Measurements from ENCODE around the gene UACA. TPM values are rescaled to one million over a fixed set of nuclear protein-coding genes. Genes with fewer than 3 reads are reported as not detected.

UACA gene
- polyA plus RNA-seq, 1 donor (not counting 4 experiments of a cell fraction or from before 2014, with no cell fraction given) = 26.6 TPM

DNA sequence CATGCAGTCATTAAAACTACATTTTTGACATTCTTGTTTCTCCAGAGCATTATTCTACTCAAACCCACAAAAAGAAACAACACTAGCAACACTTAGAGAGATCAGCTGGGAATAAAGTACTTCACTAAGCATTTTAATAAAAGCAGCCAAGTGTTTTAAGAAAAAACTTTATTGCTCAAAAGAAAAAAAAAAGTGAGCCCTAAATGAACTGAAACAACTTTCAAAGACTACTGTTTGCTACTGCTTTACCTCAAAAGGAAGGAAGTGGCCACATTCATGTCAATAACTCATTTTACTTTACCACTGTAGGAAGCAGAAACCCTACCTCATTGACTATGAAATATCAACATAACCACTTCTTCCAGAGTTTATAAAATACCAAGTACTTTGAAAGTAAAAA, 91.3 kb downstream of the UACA start:
- no peaks in the 10 kb centered on the region for H3K9me3 ChIP-seq (ENCODE audit: control insufficient read depth, low read depth, low read length)
- H3K9me1 ChIP-seq (ENCODE audit: control insufficient read depth, extremely low read depth, insufficient read depth, low read length) = no peaks in the 10 kb centered on the region
- H3K79me2 ChIP-seq (ENCODE audit: control insufficient read depth, insufficient read depth, low read length) = no peaks in the 10 kb centered on the region
- H3K4me2 ChIP-seq (ENCODE audit: control insufficient read depth, extremely low read depth, insufficient read depth, low read depth, low read length) = no peak overlapping the region
- no peak overlapping the region for H3K4me3 ChIP-seq (ENCODE audit: control insufficient read depth in 2 of 3, extremely low read depth in 1 of 3, insufficient read depth in 2 of 3, low read depth in 1 of 3, low read length in 3 of 3)
- H3K27me3 ChIP-seq (ENCODE audit: control insufficient read depth, extremely low read depth, insufficient read depth, low read length) = no peaks in the 10 kb centered on the region
- H3K9ac ChIP-seq (ENCODE audit: control insufficient read depth, extremely low read depth, insufficient read depth, low read length) = no peak overlapping the region
- H4K20me1 ChIP-seq (ENCODE audit: control insufficient read depth, extremely low read depth, insufficient read depth, low read length) = no peaks in the 10 kb centered on the region
- H2AFZ ChIP-seq (ENCODE audit: control insufficient read depth, low read length) = no peak overlapping the region
- FAIRE-seq = no peak
- peaks cover 4 to 13% of the 10 kb centered on the region in 2 experiments for H3K36me3 ChIP-seq (ENCODE audit: control insufficient read depth in 2 of 2, extremely low read depth in 1 of 2, insufficient read depth in 2 of 2, low read length in 2 of 2)
- H3K27ac ChIP-seq (ENCODE audit: control insufficient read depth, insufficient read depth, low read length) = no peak overlapping the region
- no peak for DNase-seq (ENCODE audit: low read depth, low spot score)
- H3K4me1 ChIP-seq (ENCODE audit: control insufficient read depth, extremely low read depth, insufficient read depth, low read length) = no peaks in the 10 kb centered on the region
- TF ChIP-seq EZH2 (IDR thresholded peaks at IDR 0.05; ENCODE audit: low read length) = no peak
- TF ChIP-seq, protein P1, sequence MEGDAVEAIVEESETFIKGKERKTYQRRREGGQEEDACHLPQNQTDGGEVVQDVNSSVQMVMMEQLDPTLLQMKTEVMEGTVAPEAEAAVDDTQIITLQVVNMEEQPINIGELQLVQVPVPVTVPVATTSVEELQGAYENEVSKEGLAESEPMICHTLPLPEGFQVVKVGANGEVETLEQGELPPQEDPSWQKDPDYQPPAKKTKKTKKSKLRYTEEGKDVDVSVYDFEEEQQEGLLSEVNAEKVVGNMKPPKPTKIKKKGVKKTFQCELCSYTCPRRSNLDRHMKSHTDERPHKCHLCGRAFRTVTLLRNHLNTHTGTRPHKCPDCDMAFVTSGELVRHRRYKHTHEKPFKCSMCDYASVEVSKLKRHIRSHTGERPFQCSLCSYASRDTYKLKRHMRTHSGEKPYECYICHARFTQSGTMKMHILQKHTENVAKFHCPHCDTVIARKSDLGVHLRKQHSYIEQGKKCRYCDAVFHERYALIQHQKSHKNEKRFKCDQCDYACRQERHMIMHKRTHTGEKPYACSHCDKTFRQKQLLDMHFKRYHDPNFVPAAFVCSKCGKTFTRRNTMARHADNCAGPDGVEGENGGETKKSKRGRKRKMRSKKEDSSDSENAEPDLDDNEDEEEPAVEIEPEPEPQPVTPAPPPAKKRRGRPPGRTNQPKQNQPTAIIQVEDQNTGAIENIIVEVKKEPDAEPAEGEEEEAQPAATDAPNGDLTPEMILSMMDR (optimal IDR thresholded peaks at IDR 0.05 in 1 of 3, IDR thresholded peaks at IDR 0.05 in 1 of 3, conservative IDR thresholded peaks at IDR 0.05 in 1 of 3; ENCODE audit: extremely low read depth in 1 of 3, insufficient read depth in 2 of 3, low read length in 3 of 3) = no peak
- dilution Hi-C loops (cut with MboI; ENCODE audit: extremely low pct_ligation_motif_present, low sequenced_read_pairs) = no loop called here

DNA sequence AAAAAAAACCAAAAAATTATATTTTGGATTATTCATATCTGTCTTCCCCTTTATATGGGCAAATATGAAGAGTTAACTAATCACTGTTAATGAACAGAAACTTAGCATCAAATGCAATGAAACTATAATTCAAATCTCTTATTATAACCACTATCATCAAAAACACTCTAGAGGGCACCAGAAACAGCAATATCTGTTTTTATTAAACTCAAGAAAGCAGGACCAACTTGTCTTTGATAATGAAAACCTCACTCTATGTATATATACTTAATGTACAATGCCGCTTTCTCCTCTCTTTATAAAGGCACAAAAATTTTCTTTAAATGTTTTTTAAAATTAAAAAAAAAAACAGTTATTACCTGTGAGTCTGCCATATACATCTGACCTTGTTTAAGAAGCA, 92.7 kb downstream of the UACA start:
- no peaks in the 10 kb centered on the region for H3K27me3 ChIP-seq (ENCODE audit: control insufficient read depth, extremely low read depth, insufficient read depth, low read length)
- TF ChIP-seq, protein P1 (optimal IDR thresholded peaks at IDR 0.05 in 1 of 3, IDR thresholded peaks at IDR 0.05 in 1 of 3, conservative IDR thresholded peaks at IDR 0.05 in 1 of 3; ENCODE audit: extremely low read depth in 1 of 3, insufficient read depth in 2 of 3, low read length in 3 of 3) = no peak
- no peak for TF ChIP-seq EZH2 (IDR thresholded peaks at IDR 0.05; ENCODE audit: low read length)
- no peak overlapping the region for H3K4me2 ChIP-seq (ENCODE audit: control insufficient read depth, extremely low read depth, insufficient read depth, low read depth, low read length)
- H3K27ac ChIP-seq (ENCODE audit: control insufficient read depth, insufficient read depth, low read length) = no peak overlapping the region
- no peak overlapping the region for H3K4me3 ChIP-seq (ENCODE audit: control insufficient read depth in 2 of 3, extremely low read depth in 1 of 3, insufficient read depth in 2 of 3, low read depth in 1 of 3, low read length in 3 of 3)
- H3K9ac ChIP-seq (ENCODE audit: control insufficient read depth, extremely low read depth, insufficient read depth, low read length) = no peak overlapping the region
- DNase-seq (ENCODE audit: low read depth, low spot score) (no peak), FAIRE-seq (no peak)
- no peaks in the 10 kb centered on the region for H3K9me1 ChIP-seq (ENCODE audit: control insufficient read depth, extremely low read depth, insufficient read depth, low read length)
- H3K79me2 ChIP-seq (ENCODE audit: control insufficient read depth, insufficient read depth, low read length) = no peaks in the 10 kb centered on the region
- no peaks in the 10 kb centered on the region for H3K9me3 ChIP-seq (ENCODE audit: control insufficient read depth, low read depth, low read length)
- no peaks in the 10 kb centered on the region for H4K20me1 ChIP-seq (ENCODE audit: control insufficient read depth, extremely low read depth, insufficient read depth, low read length)
- dilution Hi-C loops (cut with MboI; ENCODE audit: extremely low pct_ligation_motif_present, low sequenced_read_pairs) = no loop called here
- no peak overlapping the region for H2AFZ ChIP-seq (ENCODE audit: control insufficient read depth, low read length)
- H3K4me1 ChIP-seq (ENCODE audit: control insufficient read depth, extremely low read depth, insufficient read depth, low read length) = no peaks in the 10 kb centered on the region
- peaks cover 7 to 15% of the 10 kb centered on the region in 2 experiments for H3K36me3 ChIP-seq (ENCODE audit: control insufficient read depth in 2 of 2, extremely low read depth in 1 of 2, insufficient read depth in 2 of 2, low read length in 2 of 2)
